HUDEP-2 (cell line): Measurements from ENCODE around the gene CBL.
"Not testable (repeated sequence)": the region's sequence is repeated elsewhere in the genome, so short reads cannot be mapped to it uniquely, and the experiment has no call there.

ENCODE experiments used
- DNase-seq, 76 experiments: peaks; one replicate each; lab custom pipeline; 2025; ENCODE audit not compliant: unreplicated experiment in 76 of 76; lab: John Stamatoyannopoulos, UW

Gene CBL

DNA sequence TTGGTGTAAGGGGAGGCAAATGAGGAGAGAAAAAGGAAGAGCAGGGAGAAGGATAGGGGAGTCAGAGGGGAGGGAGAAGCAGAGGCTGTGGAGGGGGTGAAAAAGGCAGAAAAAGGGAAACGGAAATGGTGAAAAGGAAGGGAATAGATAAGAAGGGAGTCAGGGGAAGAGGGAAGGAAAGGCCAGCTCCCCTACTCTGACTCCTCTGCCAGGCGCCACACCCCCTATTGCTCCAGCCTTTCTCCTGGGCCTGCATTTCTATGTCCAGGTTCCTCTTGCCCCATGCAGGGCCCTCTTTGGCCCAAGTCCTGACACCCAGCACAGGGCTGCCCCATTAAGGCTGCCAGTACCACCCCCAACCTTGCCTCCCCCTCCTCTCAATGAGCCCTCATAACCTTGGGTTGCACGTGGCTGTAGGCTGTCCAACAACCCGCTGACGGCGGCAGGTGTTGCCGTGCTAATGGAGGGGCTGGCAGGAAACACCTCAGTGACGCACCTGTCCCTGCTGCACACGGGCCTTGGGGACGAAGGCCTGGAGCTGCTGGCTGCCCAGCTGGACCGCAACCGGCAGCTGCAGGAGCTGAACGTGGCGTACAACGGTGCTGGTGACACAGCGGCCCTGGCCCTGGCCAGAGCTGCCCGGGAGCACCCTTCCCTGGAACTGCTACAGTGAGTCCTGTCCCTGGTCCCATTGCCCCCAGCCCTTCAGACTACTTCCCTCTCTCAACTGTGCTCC is 24.3 kb upstream of the CBL start:
- no peak for DNase-seq

DNA sequence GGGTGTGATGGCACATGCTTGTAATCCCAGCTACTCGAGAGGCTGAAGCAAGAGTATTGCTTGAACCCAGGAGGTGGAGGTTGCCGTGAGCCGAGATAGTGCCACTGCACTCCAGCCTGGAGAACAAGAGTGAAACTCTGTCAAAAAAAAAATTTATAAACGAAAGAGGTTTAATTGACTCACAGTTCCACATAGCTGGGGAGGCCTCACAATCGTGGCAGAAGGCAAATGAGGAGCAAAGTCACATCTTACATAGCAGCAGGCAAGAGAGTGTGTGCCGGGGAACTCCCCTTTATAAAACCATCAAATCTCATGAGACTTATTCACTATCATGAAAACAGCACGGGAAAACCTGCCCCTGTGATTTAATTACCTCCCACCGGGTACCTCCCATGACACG is 21.7 kb upstream of the CBL start:
- not testable (repeated sequence) for DNase-seq

DNA sequence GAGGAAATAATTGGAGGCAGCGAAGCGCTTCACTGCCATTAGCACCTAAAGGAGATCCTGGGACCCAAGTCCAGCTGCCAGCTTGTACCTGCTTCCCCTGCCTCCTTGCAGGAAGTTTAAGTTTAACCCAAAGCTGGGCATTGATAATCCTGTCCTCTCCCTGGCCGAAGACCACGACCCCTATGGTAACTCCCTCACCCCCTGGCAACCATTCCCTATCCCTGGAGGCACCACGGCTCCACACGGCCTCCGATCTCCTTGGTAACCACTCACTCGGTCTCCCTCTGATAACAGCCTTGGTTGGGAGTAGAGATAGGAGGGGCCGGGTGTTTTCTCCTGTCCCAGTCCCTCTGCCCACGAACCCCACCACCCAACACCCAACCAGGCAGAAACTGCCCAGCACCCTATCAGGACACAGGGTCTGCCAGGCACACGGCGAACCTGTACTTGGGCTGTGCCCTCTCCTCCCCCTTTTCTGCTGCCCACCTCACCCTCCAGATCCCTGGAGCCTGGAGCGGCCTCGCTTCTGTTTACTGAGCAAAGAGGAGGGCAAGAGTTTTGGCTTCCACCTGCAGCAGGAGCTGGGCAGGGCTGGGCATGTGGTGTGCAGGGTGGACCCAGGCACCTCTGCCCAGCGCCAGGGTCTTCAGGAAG is 20.0 kb upstream of the CBL start:
- no peak for DNase-seq

DNA sequence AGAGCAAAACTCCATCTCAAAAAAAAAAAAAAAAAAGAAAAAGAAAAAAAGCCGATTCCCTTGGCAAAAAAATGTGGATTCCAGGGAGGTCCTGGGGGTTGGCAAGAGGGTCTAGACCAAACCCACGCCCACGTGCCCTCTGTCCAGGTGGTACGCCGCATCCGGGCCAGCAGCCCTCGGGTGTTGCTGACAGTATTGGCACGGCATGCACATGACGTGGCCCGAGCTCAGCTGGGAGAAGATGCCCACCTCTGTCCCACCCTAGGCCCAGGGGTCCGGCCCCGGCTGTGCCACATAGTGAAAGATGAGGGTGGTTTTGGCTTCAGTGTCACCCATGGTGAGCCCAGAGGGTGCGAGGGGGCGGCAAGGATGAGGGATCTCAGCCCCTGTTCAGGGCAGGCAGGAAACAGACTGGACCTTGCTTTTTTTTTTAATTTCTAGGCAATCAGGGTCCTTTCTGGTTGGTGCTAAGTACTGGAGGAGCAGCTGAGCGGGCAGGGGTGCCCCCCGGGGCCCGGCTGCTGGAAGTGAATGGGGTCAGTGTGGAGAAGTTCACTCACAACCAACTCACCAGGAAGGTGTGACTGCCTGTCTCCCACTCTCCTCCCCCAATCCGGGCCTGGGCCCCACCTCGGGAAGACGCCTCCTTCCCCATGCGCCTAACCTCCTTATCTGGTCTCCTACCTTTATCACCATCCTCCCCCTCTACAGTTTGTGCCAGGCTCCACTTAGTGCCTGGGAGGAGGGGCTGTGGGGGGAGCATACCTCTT is 18.8 kb upstream of the CBL start:
- no peak for DNase-seq

DNA sequence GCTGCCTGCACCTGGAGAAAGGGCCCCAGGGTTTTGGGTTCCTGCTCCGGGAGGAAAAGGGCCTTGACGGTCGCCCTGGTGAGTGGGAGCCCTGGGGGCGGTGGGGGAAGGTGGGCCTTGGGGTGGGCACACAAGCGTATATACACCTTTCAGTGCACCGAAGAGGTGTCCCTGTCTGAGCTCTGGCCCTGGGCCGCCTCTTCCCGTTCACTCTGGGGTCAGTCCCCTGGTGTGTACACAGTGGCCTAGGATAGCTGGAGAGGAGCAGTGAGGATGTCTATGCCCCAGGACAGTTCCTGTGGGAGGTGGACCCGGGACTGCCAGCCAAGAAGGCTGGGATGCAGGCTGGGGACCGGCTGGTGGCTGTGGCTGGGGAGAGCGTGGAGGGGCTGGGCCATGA is 18.1 kb upstream of the CBL start:
- no peak for DNase-seq

DNA sequence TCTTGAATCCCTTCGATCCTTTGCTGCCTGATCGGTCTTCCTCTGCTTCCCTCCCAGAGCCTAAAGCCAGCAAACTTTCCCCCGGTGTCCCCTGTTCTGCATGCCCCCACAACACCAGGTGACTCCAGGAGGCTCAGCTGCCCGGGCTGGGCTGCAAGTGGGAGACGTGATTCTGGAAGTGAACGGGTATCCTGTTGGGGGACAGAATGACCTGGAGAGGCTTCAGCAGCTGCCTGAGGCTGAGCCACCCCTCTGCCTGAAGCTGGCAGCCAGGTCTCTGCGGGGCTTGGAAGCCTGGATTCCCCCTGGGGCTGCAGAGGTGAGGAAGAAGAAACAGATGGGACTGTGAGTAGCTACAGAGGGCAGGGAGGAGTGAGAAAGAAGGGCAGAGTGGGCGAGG is 17.3 kb upstream of the CBL start:
- DNase-seq: no peak

DNA sequence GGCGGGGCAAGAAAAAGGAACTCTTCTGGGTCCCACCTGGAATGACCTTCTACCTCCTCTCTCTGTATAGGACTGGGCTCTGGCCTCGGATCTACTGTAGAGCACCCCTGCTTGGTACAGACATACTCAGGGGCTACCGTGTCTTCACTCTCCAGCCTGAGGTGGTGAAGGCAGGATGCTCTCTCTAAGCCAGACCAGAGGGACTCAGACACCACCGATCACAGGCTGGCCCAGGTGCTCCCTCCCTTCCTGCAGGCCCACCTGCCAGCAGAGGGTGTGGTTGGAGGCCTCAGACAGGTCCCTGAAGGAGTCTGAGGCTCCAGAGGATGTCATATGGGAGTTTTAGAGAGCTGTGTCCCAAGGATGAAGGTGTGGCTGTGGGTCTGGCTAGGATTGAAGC is 16.7 kb upstream of the CBL start:
- DNase-seq: no peak

DNA sequence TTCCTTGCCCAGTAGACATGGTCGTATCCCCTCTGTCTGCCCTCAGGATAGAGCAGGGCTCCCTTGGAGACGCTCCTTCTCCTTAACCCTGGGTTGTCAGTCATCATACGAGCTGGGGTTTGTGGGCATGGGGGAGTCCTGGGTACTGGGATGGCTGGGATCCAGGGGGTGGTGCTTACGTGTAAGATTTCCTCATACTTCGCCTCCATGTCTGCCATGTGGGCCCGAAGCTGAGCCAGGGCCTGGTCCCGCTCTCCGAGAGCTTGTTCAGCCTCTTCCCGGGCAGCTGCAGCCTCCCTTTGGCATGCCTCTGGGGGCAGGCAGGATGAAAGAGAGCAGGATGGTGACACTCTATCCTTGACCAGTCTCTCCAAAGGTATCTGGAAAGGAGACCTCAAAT is 15.6 kb upstream of the CBL start:
- no peak for DNase-seq

DNA sequence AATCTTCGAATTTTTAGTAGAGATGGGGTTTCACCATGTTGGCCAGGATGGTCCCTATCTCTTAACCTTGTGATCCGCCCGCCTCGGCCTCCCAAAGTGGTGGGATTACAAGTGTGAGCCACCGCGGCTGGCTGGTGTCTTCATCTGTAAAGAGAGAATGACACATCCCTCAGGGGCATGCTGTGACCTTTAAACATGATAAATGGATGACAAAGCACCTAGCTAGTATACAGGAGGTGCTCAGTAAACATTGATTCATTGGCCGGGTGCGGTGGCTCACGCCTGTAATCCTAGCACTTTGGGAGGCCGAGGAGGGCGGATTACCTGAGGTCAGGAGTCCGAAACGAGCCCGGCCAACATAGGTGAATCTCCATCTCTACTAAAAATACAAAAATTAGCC is 14.9 kb upstream of the CBL start:
- DNase-seq: not testable (repeated sequence)

DNA sequence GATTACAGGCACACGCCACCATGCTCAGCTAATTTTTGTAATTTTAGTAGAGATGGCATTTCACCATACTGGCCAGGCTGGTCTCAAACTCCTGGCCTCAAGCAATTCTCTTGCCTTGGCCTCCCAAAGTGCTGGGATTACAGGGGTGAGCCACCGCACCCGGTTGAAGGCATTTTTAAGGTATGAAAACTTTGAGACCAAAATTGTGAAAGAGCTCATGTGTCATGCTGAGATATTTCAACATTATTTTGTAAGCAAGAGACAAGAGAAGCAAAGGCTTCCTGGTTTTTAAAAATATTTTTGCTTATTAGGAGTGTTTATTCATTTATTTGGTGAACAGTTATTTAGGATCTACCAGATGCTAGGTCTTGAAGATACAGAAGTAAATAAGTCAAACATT is 14.0 kb upstream of the CBL start:
- DNase-seq: no peak

DNA sequence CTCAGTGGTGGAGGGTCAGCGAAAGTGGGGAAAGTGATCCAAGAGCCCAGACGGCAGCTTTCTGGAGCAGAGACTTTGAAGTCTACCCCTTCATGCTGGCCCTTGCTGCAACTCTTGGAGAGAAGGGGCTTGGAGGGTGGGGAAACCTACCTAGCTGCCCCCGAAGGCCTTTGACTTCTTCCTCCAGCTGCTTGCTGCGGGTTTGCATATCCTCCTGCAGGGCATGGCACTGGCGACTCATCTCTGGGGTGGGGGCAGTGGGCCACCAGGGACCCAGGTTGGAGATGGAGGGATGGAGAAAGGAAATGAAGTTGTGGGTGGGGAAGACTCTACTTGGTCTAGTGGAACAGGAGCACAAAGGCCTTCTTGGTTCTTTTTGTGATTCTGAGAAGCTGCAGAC is 13.1 kb upstream of the CBL start:
- no peak for DNase-seq

DNA sequence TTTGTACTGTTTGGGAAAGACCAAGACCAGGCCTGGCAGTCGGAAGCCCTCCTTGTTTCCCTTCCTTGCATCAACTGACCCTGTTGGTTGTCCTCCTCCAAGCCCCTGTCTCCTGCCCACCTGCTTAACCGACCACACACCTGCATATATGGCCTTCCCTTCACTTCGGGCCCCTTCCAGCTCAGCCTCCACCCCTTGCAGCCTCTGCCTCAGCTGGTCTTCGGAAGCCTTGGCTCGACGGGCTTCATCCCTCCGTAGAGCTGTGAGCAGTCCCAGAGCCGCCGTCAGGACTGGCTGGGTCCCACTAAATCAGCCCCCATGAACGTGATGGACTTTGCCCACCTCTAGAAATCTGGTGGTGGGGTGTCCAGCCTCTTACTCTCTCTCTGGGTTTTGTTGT is 12.5 kb upstream of the CBL start:
- no peak for DNase-seq

DNA sequence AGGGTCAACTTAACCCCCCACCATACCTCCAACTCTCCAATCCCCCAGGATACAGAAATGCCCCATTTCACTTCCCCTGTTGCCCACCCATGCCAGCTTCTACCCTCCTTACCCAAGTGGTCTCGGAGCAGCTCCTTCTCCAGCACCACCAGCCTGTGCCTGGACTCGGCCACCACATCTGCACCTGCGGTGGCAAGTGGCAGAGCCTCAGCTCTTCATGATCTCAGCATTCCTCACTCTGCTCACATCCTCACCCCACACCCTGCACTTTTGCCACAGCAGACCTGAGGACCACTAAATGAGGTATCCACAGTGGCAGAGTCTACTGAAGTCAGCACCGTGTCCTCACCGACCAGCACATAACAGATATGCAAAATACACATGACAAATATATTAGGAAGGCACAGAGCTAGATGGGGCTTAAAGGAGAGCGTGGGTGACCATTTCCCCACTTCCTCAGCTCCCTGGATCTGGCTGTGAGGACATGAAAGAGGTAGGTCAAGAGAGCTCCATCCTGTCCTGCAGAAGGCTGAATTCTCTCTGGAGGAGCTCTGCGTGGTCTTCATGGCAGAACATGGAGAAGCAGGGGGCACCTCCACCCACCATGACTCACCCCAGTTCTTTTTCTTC is 11.2 kb upstream of the CBL start:
- no peak for DNase-seq

DNA sequence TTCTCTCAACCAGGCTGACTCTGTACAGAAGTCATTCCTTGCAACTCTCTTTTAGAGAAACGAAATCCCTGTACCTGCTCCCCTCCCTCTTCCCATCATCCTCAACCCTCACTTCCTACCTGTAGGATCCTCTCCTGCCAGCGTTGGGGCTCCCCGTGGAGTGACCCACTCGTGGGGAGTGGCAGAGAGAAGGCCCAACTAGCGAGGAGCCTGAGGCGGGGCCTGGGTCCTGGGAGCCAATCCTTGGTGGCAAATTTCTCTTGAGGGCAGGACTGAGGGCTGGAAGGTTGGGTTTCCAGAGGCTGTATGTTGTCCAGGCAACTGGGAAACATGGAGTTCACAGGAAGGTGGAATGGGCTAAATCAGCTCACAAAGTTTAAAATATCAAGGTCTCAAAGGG is 10.5 kb upstream of the CBL start:
- DNase-seq: peak in 2 of 76 experiments; percentile 1 to 9

DNA sequence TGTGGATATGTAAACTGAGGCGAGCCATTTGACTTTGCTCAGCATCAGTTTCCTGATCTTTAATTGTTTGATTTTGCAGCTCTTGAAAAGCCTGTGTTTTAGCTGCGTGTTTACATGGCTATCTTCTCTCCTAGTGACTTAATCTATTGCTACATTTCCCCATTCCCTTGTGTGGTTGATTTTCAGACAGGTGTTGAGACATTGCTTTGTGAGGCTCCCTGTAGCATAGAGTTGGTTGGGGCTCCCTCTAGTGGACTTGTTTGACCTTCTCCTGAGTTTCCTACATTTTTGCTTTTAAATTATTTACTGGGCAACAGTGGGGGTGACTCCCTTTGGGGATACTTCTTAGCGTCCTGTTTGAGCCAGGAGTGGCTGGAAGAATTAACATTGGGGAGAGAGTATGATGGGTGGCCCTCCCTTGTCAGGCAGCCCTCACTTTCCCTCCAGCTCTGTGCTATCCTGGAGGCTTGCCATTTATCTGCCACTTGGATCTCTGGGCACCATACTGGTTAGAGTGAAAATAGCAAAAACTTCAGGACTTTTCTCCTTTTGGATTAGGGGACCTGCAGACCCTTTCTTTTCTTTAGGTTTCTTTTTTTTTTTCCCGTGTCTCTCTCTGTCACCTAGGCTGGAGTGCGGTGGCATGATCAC is 9.2 kb upstream of the CBL start:
- DNase-seq: peak in 54 of 76 experiments; percentile 6 to 75 (median 41)

DNA sequence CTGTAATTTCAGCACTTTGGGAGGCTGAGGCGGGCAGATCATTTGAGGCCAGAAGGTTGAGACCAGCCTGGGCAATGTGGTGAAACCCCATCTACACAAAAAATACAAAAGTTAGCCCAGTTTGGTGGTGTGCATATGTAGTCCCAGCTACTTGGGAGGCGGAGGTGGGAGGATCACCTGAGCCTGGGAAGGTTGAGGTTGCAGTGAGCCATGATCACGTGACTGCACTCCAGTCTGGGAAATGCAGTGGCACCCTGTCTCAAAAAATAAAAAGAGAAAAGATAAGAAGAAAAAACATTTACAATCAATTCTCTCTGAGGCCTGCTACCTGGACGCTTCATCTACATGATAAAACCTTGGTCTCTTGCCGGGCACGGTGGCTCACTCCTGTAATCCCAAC is 7.2 kb upstream of the CBL start:
- DNase-seq: no peak

DNA sequence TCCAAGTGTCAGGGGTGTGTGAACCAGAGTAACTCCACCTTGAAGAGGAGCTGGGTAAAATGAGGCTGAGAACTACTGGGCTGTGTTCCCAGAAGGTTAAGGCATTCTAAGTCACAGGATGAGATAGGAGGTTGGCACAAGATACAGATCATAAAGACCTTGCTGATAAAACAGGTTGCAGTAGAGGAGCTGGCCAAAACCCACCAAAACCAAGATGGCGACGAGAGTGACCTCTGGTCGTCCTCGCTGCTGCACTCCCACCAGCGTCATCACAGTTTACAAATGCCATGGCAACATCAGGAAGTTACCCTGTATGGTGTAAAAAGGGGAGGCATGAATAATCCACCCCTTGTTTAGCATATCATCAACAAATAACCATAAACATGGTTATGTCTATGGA is 4.9 kb upstream of the CBL start:
- not testable (repeated sequence) for DNase-seq

DNA sequence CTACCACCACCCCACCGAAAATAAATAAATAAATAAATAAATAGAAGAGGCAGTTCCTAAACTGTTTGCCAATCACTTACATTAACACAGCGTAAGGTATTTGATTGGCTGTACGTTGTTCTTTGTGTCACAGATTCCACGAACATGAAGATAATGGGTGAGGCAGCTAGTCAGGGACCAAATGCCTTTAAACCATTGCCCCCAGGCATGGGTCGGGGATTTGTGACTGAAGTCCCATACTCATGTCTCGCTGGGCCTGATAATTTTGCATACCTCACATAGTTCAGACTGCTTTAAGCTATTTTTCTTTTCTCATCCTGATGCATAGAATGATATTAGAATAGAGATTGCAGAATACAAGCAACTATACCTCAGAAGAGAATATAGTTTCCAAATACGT is 3.6 kb upstream of the CBL start:
- no peak for DNase-seq

DNA sequence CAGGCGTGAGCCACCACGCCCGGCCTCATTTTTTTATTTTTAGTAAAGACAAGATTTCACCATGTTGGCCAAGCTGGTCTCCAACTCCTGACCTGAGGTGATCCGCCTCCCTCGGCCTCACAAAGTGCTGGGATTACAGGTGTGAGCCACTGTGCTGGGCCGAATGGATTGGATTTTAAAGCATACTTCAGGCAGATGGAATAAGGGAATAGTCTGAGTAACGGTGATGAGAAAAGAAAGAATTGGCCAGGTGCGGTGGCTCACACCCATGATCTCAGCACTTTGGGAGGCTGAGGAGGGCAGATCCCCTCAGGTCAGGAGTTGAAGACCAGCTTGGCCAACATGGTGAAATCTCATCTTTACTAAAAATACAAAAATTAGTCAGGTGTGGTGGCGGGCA is 2.1 kb upstream of the CBL start:
- no peak for DNase-seq

DNA sequence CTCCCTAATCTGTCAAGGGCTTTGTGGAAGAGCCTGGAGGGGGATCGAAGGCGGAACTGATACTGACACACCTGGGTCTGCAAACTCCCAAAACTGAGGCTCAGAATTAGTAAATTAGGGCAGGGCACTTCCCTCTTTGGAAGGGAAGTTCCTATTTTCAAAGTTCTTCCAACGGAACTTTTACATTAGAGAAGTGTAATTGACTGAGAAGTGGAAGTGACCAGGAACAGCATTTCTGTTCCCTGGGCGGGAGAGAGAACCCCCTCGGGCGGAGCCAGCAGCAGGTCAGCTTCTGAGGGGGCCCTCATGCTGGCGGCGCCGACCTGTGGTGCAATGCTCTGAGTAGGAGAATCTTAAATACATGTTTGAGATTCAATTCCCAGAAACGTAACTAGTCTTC is 1.1 kb upstream of the CBL start:
- DNase-seq: no peak
